Mucosa of descending colon (tissue), 3 donors: Measurements from ENCODE around the gene KLHDC8B. TPM values are rescaled to one million over a fixed set of nuclear protein-coding genes. Genes with fewer than 3 reads are reported as not detected.

Experiments
- ATAC-seq: fragments of 200-7000 bp; cut with Tn5 transposase; one replicate; pipeline ENCODE4 v1.9.1; 2020; ENCODE audit warnings: mild to moderate bottlenecking, moderate library complexity
- DNase-seq, 3 donors: peaks; one replicate each; pipeline ENCODE4 v3.0.0-alpha.2; 2020
- H3K36me3 ChIP-seq: fragments of 200-600 bp; one replicate; pipeline ENCODE4 v1.8.0; 2021; ENCODE audit warnings: low read depth, mild to moderate bottlenecking
- H3K4me1 ChIP-seq: fragments of 200-600 bp; one replicate; pipeline ENCODE4 v1.8.0; 2021; ENCODE audit warnings: low read depth, mild to moderate bottlenecking
- H3K4me3 ChIP-seq: fragments of 200-600 bp; one replicate; pipeline ENCODE4 v1.8.0; 2021; ENCODE audit warnings: mild to moderate bottlenecking
- H3K9me3 ChIP-seq: fragments of 200-600 bp; one replicate; pipeline ENCODE4 v1.8.0; 2021; ENCODE audit warnings: mild to moderate bottlenecking
- intact Hi-C, 2 donors: fragments of 100-400 bp; cut with DNase I in 1 of 2; cut with micrococcal nuclease in 1 of 2; formaldehyde crosslinking; loops; one replicate each; pipeline versions ENCODE4 v1.11.0 to v1.11.1; 2022; cut with DNase I, micrococcal nuclease
- total RNA-seq, 3 donors: library from RNA; stranded (reverse); fragmentation: NEBNext Ultra II Directional in 2 of 3; extraction: Animal tissue kit (Norgen Biotek cat#: 25700) in 2 of 3; gene quantifications; one replicate each; pipeline versions ENCODE4 v1.2.1 to v1.2.4, GENCODE V29; 2021 to 2023
- TF ChIP-seq, protein P1 (sequence below): fragments of 200-600 bp; IDR thresholded peaks from one replicate; pipeline ENCODE4 v1.8.0; 2022; ENCODE audit warnings: antibody characterized with exemption, mild to moderate bottlenecking
- donor health status: DM: no; HTN: no; CAD: no; lungs with moderate emphysema.
- donor health status: DM: no; HTN: no; CAD: no.
- donor health status: DM: no; HTN: yes; CAD: no.

The KLHDC8B gene
- total RNA-seq, 3 donors from 2014 or later: 6.3 to 68.4 (median 6.3) TPM

DNA sequence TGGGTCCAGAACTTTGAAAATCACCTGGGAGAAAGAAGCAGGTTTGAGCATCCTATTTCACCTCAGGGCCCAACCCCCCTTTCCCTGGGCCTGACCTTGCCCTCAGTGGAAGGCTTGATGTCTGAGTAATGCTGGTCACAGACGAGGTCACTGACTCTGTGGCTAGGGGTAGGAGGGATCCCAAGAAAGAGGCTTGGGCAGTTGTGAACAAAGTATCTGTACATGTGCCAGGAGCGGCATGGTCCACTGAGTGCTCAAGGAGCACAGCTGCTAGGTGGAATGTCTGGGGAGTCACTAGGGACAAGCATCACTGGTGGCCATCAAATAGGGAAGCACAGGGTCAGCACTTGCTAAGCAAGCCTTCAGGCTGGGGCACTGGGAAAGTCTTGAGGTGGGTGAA lies 12.6 kb upstream of the KLHDC8B start:
- no peaks in the 10 kb centered on the region for H3K36me3 ChIP-seq
- H3K4me3 ChIP-seq: no peak overlapping the region
- intact Hi-C loops: no loop called here
- TF ChIP-seq, protein P1, sequence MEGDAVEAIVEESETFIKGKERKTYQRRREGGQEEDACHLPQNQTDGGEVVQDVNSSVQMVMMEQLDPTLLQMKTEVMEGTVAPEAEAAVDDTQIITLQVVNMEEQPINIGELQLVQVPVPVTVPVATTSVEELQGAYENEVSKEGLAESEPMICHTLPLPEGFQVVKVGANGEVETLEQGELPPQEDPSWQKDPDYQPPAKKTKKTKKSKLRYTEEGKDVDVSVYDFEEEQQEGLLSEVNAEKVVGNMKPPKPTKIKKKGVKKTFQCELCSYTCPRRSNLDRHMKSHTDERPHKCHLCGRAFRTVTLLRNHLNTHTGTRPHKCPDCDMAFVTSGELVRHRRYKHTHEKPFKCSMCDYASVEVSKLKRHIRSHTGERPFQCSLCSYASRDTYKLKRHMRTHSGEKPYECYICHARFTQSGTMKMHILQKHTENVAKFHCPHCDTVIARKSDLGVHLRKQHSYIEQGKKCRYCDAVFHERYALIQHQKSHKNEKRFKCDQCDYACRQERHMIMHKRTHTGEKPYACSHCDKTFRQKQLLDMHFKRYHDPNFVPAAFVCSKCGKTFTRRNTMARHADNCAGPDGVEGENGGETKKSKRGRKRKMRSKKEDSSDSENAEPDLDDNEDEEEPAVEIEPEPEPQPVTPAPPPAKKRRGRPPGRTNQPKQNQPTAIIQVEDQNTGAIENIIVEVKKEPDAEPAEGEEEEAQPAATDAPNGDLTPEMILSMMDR: no peak
- H3K9me3 ChIP-seq: no peaks in the 10 kb centered on the region
- H3K4me1 ChIP-seq: no peaks in the 10 kb centered on the region
- DNase-seq (no peak), ATAC-seq (no peak)

DNA sequence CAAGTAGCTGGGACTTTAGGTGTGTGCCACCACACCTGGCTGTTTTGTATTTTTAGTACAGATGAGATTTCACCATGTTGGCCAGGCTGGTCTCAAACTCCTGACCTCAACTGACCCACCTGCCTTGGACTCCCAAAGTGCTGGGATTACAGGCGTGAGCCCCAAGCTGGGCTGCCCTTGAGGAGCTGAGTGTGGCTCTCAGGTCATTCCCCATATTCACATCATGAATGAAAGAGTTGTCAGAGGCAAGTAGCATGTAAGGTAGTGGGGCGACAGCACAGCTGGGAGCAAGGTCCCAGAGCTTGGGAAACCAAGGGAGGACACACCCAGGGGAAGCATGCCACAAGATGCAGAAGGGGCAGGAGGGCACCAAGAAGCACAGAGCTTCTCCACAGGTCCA lies 10.2 kb upstream of the KLHDC8B start:
- Histone ChIP-seq H3K4me3 (no peak overlapping the region), H3K4me1 (peaks cover 8% of the 10 kb centered on the region), H3K9me3 (no peaks in the 10 kb centered on the region), H3K36me3 (no peaks in the 10 kb centered on the region)
- DNase-seq (no peak), ATAC-seq (no peak)
- intact Hi-C loops: loop anchor here in 1 of 2 donors (10.0 kb wide), 1 partner anchor 294 kb away; no protein-coding TSS in a partner anchor
- TF ChIP-seq, protein P1: no peak

DNA sequence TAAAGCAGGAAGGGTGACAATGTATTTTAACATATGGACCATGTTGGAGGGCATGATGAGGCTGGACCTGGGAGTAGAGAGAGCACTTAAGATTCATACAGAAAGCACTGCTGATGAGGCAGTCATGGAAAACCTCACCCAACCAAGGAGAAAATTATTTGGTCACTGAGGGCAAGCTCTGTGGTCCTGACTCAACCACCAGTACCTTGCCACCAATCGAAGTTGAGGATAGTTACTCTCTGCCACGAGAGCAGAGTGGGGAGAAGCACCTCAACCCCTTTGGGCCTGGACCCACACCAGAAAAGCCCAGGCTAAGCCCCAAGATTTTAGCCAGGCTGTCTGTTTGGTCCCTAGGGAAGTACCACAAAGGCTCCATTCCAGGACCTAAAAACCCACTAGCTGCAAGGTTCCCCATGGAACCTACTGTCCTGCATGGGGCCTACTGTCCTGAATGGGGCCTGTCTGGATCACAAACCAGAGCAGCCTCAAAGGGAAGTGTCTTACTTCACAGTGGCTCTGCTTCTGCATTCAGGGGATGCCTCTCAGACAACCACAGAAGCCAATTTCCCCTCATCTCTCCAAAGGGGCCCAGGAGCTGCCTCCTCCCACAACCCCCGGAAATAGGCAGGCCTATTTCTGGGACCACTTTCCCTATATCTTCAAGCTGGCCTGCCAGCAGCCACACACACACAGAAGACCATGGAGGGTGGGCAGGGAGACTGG lies 9.4 kb upstream of the KLHDC8B start:
- H3K9me3 ChIP-seq: no peaks in the 10 kb centered on the region
- TF ChIP-seq, protein P1: no peak
- intact Hi-C loops: loop anchor here in 1 of 2 donors (10.0 kb wide), 1 partner anchor 293 kb away; no protein-coding TSS in a partner anchor
- no peaks in the 10 kb centered on the region for H3K36me3 ChIP-seq
- no peak overlapping the region for H3K4me3 ChIP-seq
- peaks cover 13% of the 10 kb centered on the region for H3K4me1 ChIP-seq
- no peak for DNase-seq
- ATAC-seq: no peak

DNA sequence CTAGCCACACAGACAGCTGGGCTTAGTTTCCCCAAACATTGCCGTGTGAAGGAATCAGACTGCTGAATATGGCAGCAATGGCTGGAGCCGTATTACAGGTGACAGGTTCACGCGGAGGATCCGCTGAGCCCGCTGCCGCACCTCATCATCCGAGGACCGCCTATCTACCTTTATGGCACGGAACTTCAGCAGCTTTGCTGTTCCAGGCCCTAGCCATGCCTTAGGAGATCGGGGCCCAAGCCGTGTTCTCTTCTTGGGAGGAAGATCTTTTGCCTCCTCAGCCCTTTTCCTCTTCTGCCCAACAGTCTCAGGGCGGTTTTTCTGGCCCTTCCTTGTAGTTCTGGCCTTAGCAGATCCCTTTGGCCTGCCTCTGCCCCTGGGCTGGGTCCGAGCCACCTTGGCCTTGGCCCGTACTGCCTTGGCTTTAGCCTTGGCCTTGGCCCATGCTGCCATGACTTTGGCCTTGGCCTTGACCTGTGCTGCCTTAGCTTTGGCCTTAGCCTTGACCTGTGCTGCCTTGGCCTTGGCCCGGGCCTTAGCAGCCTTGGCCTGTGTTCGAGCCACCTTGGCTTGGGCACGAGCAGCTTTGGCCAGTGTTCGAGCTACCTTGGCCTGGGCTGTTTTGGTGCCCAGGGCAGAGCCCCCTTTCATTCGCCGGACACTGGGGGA lies 8.5 kb upstream of the KLHDC8B start:
- TF ChIP-seq, protein P1: no peak
- H3K9me3 ChIP-seq: no peaks in the 10 kb centered on the region
- ATAC-seq (no peak), DNase-seq (no peak)
- no peak overlapping the region for H3K4me3 ChIP-seq
- H3K36me3 ChIP-seq: no peaks in the 10 kb centered on the region
- H3K4me1 ChIP-seq: peaks cover 13% of the 10 kb centered on the region
- intact Hi-C loops: loop anchor here in 1 of 2 donors (10.0 kb wide), 1 partner anchor 292 kb away; no protein-coding TSS in a partner anchor

DNA sequence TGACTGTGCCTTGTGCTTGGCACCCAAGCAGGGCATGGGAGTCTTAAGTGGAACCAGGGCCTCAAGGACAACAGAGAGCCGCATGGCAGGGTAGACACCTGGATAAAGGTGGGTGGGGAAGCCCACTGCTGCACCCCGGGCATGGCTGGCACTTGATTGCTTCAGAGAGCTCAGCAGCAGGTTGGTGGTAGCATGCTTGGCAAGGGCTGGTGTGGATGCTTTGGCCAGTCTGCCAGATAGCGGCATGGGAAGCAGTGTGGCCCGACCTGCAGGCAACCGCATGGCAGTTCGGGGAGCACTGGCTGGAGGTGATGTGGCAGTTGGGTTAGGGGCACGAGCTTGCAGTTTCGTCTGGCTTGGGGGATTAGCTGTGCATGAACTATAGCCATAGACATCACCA lies 7.8 kb upstream of the KLHDC8B start:
- intact Hi-C loops: loop anchor here in 1 of 2 donors (10.0 kb wide), 1 partner anchor 291 kb away; no protein-coding TSS in a partner anchor
- no peak overlapping the region for H3K4me3 ChIP-seq
- ATAC-seq (no peak), DNase-seq (peak in 1 of 3 donors; percentile 46)
- no peaks in the 10 kb centered on the region for H3K9me3 ChIP-seq
- H3K36me3 ChIP-seq: no peaks in the 10 kb centered on the region
- H3K4me1 ChIP-seq: peaks cover 13% of the 10 kb centered on the region
- TF ChIP-seq, protein P1: no peak
